Activated CD4-positive, alpha-beta T cell treated with anti-CD3 and anti-CD28 coated beads, Interleukin-2, amount 10 ng/mL, durations not matched to agents 24 days and 14 days (primary cell): ENCODE measurements around the gene PRCD. TPM values are rescaled to one million over a fixed set of nuclear protein-coding genes. Genes with fewer than 3 reads are reported as not detected.
A peak's percentile ranks its signal among the peaks of the same experiment; 100 is the strongest.

Experiments
- DNase-seq: peaks from one replicate; pipeline ENCODE4 v3.0.0; 2022
- H3K27ac Mint-ChIP-seq: one replicate; pipeline ENCODE4 v1.8.0; 2022; ENCODE audit warnings: mild to moderate bottlenecking, mixed read lengths
- H3K27me3 Mint-ChIP-seq: one replicate; pipeline ENCODE4 v1.8.0; 2022; ENCODE audit warnings: mixed read lengths
- H3K36me3 Mint-ChIP-seq: one replicate; pipeline ENCODE4 v1.8.0; 2022; ENCODE audit warnings: low read depth, mild to moderate bottlenecking, mixed read lengths
- H3K4me1 Mint-ChIP-seq: one replicate; pipeline ENCODE4 v1.8.0; 2021; ENCODE audit warnings: mixed read lengths
- H3K4me3 Mint-ChIP-seq: one replicate; pipeline ENCODE4 v1.8.0; 2022; ENCODE audit warnings: mild to moderate bottlenecking, moderate library complexity, mixed read lengths
- H3K9me3 Mint-ChIP-seq: one replicate; pipeline ENCODE4 v1.8.0; 2021; ENCODE audit warnings: mixed read lengths
- intact Hi-C: fragments of 100-400 bp; cut with micrococcal nuclease; formaldehyde crosslinking; loops from one replicate; pipeline ENCODE4 v1.15.1; 2023
- total RNA-seq: library from RNA; stranded (reverse); gene quantifications from 2 replicates; pipeline ENCODE4 v1.2.3, GENCODE V29; 2022

The PRCD gene
- total RNA-seq, 1 donor from 2014 or later = not detected

- H3K27ac Mint-ChIP-seq = no peak overlapping the region
- no peaks in the 10 kb centered on the region for H3K9me3 Mint-ChIP-seq
- H3K36me3 Mint-ChIP-seq = no peaks in the 10 kb centered on the region
- no peaks in the 10 kb centered on the region for H3K4me1 Mint-ChIP-seq
- no peak for DNase-seq
- H3K27me3 Mint-ChIP-seq = peaks cover 52% of the 10 kb centered on the region
- intact Hi-C loops = no loop called here
- H3K4me3 Mint-ChIP-seq = no peak overlapping the region
These were observed 2.6 kb upstream of the PRCD start for GRCh38 chr17:76537288-76537577.

DNA sequence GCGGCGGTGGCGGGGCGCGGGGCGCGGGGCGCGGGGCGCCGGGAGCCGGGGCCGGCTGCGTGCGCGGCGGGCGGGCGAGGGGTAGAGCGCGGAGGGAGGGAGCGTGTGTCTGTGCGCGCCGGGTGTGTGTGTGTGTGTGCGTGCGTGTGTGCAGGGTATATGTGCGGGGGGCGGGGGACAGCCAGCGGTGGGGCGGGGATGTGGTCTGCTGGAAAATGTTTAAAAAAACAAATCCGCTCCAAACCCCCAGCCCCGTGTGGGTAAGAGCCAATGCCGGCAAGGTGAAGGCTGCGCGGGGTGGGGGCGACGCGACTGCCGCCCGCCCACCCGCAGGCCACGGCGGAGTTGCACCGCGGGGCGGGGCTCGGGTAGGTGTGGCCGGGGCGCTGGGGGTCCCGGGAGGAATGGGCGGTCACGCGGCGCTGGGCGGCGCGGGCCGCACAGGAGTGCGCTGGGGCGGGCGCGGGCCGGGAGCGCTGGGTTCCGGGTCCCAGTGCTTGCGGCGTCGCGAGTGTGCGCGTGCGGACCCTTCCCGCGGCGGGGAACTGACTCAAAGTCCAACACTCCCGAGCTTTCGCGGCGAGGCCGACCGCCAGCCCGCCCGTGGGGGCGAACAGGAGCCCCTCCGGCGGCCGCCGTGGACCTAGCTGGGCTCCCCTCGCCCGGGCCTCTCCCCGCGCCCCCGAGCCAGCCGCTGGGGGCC, 2.1 kb upstream of the PRCD start, which contains the start of gene CYGB:
CYGB (minus strand) TSS at position 132 of the 703 bp plus-strand sequence. CDS start 167 bp downstream, outside the sequence.
- DNase-seq = peak; percentile 67
- H3K36me3 Mint-ChIP-seq = no peaks in the 10 kb centered on the region

DNA sequence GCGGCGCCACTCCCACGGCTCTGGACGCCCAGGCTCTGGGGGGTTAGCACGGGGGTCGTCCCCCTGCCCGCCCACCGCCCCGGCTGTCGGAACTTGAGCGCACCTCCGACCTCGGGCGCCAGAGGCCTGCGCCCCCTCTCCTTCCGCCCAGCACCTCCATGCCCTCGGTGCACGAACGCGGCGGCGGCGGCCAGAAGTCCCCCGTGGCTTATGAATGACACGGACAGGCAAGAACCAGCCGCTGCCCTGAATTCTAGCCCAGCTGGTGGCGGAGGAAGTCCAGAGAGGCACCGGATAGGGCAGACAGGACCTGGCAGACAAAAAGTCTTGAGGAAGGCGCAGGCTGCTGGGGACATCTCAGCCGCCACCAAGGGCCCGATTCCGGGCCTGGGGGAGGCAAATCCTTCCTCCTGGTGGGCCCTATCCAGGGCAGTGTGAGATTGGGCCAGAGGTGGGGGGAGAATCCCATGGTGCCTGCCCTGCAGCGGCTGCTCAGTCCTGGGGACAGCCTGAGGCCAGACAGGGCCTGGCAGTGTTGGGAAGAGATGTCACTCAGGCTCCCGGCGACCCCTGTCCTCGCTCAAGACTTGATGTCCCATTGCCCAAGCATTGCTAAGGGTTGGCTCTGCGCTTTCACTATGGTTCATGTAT, 1.4 kb upstream of the PRCD start:
- no peaks in the 10 kb centered on the region for H3K4me1 Mint-ChIP-seq
- DNase-seq = no peak
- H3K27ac Mint-ChIP-seq = no peak overlapping the region
- H3K4me3 Mint-ChIP-seq = no peak overlapping the region
- no peaks in the 10 kb centered on the region for H3K9me3 Mint-ChIP-seq
- intact Hi-C loops = no loop called here
- H3K27me3 Mint-ChIP-seq = peaks cover 58% of the 10 kb centered on the region
- H3K36me3 Mint-ChIP-seq = no peaks in the 10 kb centered on the region

More for the DNA sequence above, 2.1 kb upstream of the PRCD start, which contains the start of gene CYGB:
- Mint-ChIP-seq H3K4me1 (no peaks in the 10 kb centered on the region), H3K27me3 (peaks cover 56% of the 10 kb centered on the region), H3K27ac (no peak within 1 kb of the TSS), H3K4me3 (no peak within 1 kb of the TSS), H3K9me3 (no peaks in the 10 kb centered on the region)
- intact Hi-C loops = no loop called here

DNA sequence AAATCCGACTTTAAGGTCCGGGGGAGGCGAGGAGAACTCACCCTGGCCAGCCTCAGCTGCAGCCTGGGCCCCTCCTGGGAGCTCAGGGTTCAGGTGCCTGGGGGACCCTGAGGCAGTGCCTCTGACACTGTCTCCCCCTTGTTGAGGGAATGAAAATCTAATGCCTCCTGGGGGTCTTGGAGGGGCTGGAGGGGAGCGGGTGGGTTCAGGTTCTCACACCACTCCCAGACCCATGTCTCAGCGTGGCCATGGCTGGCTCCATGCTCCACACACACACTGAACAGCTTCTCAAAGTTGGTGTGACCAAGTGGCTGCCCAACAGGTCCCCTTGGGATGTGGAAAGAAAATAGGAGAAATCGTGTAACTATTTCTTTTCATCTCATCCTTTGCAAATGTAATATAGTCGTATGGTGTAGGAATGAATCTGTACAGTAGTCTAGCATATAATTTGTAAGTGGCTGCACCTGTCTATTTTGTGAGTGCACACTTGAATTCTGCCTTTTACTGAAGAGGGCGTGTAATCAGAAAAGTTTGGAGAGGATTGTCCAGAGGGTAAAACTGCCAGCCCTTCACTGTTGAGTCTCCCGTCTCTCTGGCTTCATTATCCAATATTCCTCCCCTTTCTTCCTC, 788 bp upstream of the PRCD start:
- H3K9me3 Mint-ChIP-seq = no peaks in the 10 kb centered on the region
- DNase-seq = no peak
- no peak overlapping the region for H3K4me3 Mint-ChIP-seq
- no peaks in the 10 kb centered on the region for H3K4me1 Mint-ChIP-seq
- H3K27ac Mint-ChIP-seq = no peak overlapping the region
- no peaks in the 10 kb centered on the region for H3K36me3 Mint-ChIP-seq
- intact Hi-C loops = no loop called here
- H3K27me3 Mint-ChIP-seq = peaks cover 62% of the 10 kb centered on the region

DNA sequence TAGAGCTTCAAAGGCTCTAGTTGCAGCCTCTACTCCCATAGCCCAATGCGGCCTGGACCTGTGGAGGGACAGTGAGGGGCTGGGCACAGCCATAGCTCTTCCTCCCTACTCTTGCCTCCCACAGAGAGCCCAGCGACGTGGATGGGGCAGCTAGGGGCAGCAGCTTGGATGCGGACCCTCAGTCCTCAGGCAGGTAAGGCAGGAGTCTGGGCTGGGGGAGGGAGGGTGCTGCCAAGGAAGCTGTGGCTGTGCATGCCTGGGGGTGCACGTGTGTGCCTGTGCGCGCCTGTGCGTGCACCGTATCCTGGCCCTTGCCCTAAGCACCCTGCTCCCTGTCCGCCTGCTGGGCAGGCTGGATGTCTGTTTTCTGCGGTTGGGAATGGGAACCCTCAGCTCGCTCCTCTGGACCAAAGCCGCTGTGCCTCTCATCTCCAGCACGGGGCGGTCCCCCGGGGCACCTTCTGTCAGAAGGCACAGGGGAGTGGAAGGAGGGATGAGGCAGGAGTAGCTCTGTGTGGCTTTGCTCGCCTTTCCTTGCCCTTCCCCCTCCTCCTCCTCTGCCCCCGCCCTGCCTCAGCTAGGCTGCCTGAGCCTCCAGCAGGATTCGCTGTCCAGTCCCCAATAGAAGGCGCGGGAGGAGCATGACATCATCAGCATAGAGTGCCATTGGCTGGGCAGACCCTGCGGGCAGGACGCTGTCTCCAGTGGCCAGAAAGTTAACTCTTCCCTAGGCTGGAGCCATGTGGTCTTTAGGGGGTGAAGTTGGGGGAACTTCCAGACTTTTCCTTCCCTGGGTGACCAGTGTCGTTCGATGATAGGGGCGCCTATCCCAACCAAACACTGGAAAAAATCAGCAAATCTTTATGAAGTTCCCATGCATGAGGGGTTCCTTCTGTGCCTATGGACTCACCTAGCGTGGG, 797 bp downstream of the PRCD start:
- Mint-ChIP-seq H3K4me1 (no peaks in the 10 kb centered on the region), H3K36me3 (no peaks in the 10 kb centered on the region), H3K27me3 (peaks cover 55% of the 10 kb centered on the region), H3K27ac (no peak overlapping the region), H3K4me3 (no peak overlapping the region), H3K9me3 (no peaks in the 10 kb centered on the region)
- intact Hi-C loops = no loop called here
- peak; percentile 81 for DNase-seq

- Mint-ChIP-seq H3K27me3 (peaks cover 46% of the 10 kb centered on the region), H3K9me3 (no peaks in the 10 kb centered on the region), H3K27ac (no peak overlapping the region), H3K4me3 (no peak overlapping the region), H3K4me1 (no peaks in the 10 kb centered on the region), H3K36me3 (no peaks in the 10 kb centered on the region)
- no peak for DNase-seq
- intact Hi-C loops = no loop called here
These were observed 2.1 kb downstream of the PRCD start for GRCh38 chr17:76541739-76542454.

DNA sequence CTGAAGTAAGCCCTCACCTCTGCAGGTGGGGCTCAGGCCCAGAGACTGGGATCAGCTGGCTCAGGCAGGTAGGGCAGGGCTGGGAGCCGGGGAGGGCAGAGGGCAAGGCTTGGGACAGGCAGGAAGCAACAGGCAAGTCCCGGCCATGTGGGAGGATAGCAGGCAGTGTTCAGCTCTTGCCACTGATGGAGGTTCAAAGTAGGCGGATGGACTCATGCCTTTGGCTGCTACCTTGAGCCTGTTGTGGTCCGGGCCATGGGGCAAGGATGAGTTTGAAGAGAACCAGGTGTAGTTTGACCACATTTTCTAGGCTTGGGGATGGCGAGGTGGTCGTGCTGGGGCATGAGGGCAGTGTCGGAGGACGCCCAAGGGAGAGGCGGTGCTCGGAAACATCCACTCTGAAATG, 2.7 kb downstream of the PRCD start:
- Mint-ChIP-seq H3K9me3 (no peaks in the 10 kb centered on the region), H3K4me3 (no peak overlapping the region)

DNA sequence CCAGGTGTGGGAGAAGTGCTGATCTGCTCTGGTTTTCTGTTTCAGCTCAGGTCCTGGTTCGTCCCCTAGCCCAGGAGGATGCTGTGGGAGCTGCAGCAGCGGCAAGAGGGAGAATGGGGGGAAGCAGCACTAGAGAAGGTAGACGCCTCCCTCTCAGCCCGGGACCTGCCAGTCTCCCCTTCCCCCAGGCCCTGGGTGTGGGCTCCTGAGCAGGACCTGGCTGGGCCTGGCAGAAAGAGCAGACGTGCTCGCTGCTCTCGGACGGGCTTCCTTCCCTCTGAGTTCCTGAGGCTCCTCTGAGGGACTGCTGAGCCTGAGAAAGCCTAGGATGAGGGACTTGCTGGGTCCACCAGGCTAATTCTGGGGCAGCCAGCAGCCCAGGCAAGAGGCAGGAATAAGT, 3.1 kb downstream of the PRCD start:
- DNase-seq = no peak
- Mint-ChIP-seq H3K27me3 (peaks cover 45% of the 10 kb centered on the region), H3K36me3 (no peaks in the 10 kb centered on the region), H3K27ac (no peak overlapping the region), H3K9me3 (no peaks in the 10 kb centered on the region), H3K4me1 (no peaks in the 10 kb centered on the region), H3K4me3 (no peak overlapping the region)
- intact Hi-C loops = no loop called here

More for the DNA sequence above, 2.7 kb downstream of the PRCD start:
- intact Hi-C loops = no loop called here
- Mint-ChIP-seq H3K27me3 (peaks cover 45% of the 10 kb centered on the region), H3K4me1 (no peaks in the 10 kb centered on the region), H3K36me3 (no peaks in the 10 kb centered on the region), H3K27ac (no peak overlapping the region)
- DNase-seq = no peak

GRCh38 chr17:76543482-76543825, 3.6 kb downstream of the PRCD start:
- Mint-ChIP-seq H3K4me3 (no peak overlapping the region), H3K4me1 (no peaks in the 10 kb centered on the region), H3K9me3 (no peaks in the 10 kb centered on the region), H3K27me3 (peaks cover 43% of the 10 kb centered on the region), H3K27ac (no peak overlapping the region), H3K36me3 (no peaks in the 10 kb centered on the region)
- intact Hi-C loops = no loop called here
- no peak for DNase-seq

DNA sequence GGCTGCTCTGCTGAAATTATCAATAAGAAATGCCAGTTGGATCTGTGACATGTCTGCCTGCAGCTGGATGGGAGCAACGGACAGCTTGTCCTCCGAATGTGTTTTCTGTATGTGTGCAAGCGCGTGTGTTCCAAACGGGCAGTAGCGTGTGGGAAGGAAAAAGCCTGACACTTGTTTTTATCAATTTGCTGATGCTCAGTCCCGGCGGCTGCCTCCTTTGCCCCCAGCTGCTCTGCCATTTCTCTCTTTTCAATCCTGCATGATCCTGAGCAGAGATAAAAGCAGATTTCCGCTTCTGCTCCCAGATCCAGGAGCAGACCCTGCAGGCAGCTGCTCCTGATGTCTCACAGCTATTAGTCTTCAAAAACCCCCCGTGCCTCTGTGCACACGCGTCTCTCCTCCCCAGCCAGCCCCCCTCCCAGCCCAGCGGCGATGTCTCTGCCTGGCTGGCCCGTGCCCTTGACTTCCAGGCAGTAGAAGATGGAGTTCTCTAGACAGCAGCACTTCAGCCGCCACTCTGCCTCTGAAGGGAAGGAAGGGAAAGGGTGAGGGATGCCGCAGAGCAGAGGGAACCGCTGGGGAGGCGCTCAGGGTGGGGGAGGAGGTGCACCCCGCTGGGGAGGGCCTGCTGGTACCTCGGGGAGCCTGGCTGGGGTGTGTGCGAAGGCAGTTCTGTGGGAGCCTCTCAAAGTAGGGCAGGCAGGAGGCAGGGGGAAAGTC, 4.1 kb downstream of the PRCD start:
- intact Hi-C loops = no loop called here
- H3K27me3 Mint-ChIP-seq = peaks cover 38% of the 10 kb centered on the region
- H3K36me3 Mint-ChIP-seq = no peaks in the 10 kb centered on the region
- no peaks in the 10 kb centered on the region for H3K9me3 Mint-ChIP-seq
- no peak for DNase-seq
- no peak overlapping the region for H3K27ac Mint-ChIP-seq
- H3K4me1 Mint-ChIP-seq = no peaks in the 10 kb centered on the region
- H3K4me3 Mint-ChIP-seq = no peak overlapping the region

GRCh38 chr17:76544546-76545365, 4.9 kb downstream of the PRCD start:
- no peaks in the 10 kb centered on the region for H3K9me3 Mint-ChIP-seq
- intact Hi-C loops = no loop called here
- no peak overlapping the region for H3K4me3 Mint-ChIP-seq
- H3K27ac Mint-ChIP-seq = no peak overlapping the region
- H3K27me3 Mint-ChIP-seq = peaks cover 30% of the 10 kb centered on the region
- H3K36me3 Mint-ChIP-seq = peaks cover 1% of the 10 kb centered on the region
- H3K4me1 Mint-ChIP-seq = no peaks in the 10 kb centered on the region
- no peak for DNase-seq

- intact Hi-C loops = no loop called here
- peaks cover 1% of the 10 kb centered on the region for H3K36me3 Mint-ChIP-seq
- no peak overlapping the region for H3K4me3 Mint-ChIP-seq
- H3K4me1 Mint-ChIP-seq = peaks cover 4% of the 10 kb centered on the region
- no peaks in the 10 kb centered on the region for H3K9me3 Mint-ChIP-seq
- no peak overlapping the region for H3K27ac Mint-ChIP-seq
- no peak for DNase-seq
- peaks cover 21% of the 10 kb centered on the region for H3K27me3 Mint-ChIP-seq
These were observed 6.2 kb downstream of the PRCD start for GRCh38 chr17:76545918-76546555.
